HEK293 (cell line): Measurements from ENCODE around the gene MSANTD3.

Experiments used
- AEBP2 ChIP-seq: fragments of 450-650 bp; formaldehyde crosslinking; IDR thresholded peaks from 2 replicates; pipeline ENCODE4 v1.5.1; 2016; ENCODE audit warnings: missing biosample characterization, missing genetic modification characterization, borderline replicate concordance
- CTCF ChIP-seq: fragments of 450-650 bp; formaldehyde crosslinking; IDR thresholded peaks from 2 replicates; pipeline ENCODE4 v1.5.1; 2016; ENCODE audit warnings: missing biosample characterization, missing genetic modification characterization
- PRDM4 ChIP-seq: fragments of 450-650 bp; formaldehyde crosslinking; IDR thresholded peaks from 2 replicates; pipeline ENCODE4 v1.5.1; 2017; ENCODE audit warnings: missing biosample characterization, missing genetic modification characterization
- REPIN1 ChIP-seq: fragments of 450-650 bp; formaldehyde crosslinking; IDR thresholded peaks from 2 replicates; pipeline ENCODE4 v1.5.1; 2017; ENCODE audit warnings: missing biosample characterization, missing genetic modification characterization, low read depth
- YY1 ChIP-seq: fragments of 450-650 bp; formaldehyde crosslinking; IDR thresholded peaks from 2 replicates; pipeline ENCODE4 v1.5.1; 2018; ENCODE audit warnings: missing biosample characterization, missing genetic modification characterization
- ZFHX2 ChIP-seq: fragments of 450-650 bp; formaldehyde crosslinking; conservative IDR thresholded peaks from 2 replicates; pipeline ENCODE4 v1.5.1; 2016; ENCODE audit warnings: missing biosample characterization, missing genetic modification characterization
- ZNF24 ChIP-seq: fragments of 450-650 bp; formaldehyde crosslinking; IDR thresholded peaks from 2 replicates; pipeline ENCODE4 v1.5.1; 2016; ENCODE audit warnings: missing biosample characterization, missing genetic modification characterization
- ZNF274 ChIP-seq, 2 experiments: fragments of 200-500 bp in 1 of 2; fragments of 450-650 bp in 1 of 2; sonication (Bioruptor generic) in 1 of 2; formaldehyde crosslinking in 1 of 2; IDR thresholded peaks; 2 replicates each; pipeline versions ENCODE4 v1.5.1 to v1.6.1; 2014 to 2016; ENCODE audit warnings: borderline replicate concordance in 1 of 2, inconsistent platforms in 1 of 2, low read length in 1 of 2, missing biosample characterization in 1 of 2, missing genetic modification characterization in 1 of 2
- ZNF354C ChIP-seq: fragments of 450-650 bp; formaldehyde crosslinking; IDR thresholded peaks from 2 replicates; pipeline ENCODE4 v1.5.1; 2016; ENCODE audit warnings: missing biosample characterization, missing genetic modification characterization, low read depth, borderline replicate concordance
- ZNF37A ChIP-seq: fragments of 450-650 bp; IDR thresholded peaks from 2 replicates; pipeline ENCODE4 v1.5.1; 2018; ENCODE audit warnings: missing biosample characterization, missing genetic modification characterization
- ZNF423 ChIP-seq: fragments of 450-650 bp; formaldehyde crosslinking; IDR thresholded peaks from 2 replicates; pipeline ENCODE4 v1.5.1; 2016; ENCODE audit warnings: missing biosample characterization, missing genetic modification characterization
- ZNF510 ChIP-seq: fragments of 450-650 bp; formaldehyde crosslinking; IDR thresholded peaks from 2 replicates; pipeline ENCODE4 v1.5.1; 2018; ENCODE audit warnings: mild to moderate bottlenecking, missing genetic modification characterization, missing biosample characterization; ENCODE audit not compliant: insufficient replicate concordance
- ZNF596 ChIP-seq: fragments of 450-650 bp; IDR thresholded peaks from 2 replicates; pipeline ENCODE4 v1.5.0; 2018; ENCODE audit warnings: missing biosample characterization, mild to moderate bottlenecking, missing genetic modification characterization, moderate library complexity
- ZNF639 ChIP-seq: fragments of 450-650 bp; formaldehyde crosslinking; IDR thresholded peaks from 2 replicates; pipeline ENCODE4 v1.5.1; 2016; ENCODE audit warnings: missing biosample characterization, missing genetic modification characterization

- no peak for TF ChIP-seq ZNF510 (tag by site-specific recombination)
- no peak for TF ChIP-seq PRDM4
- no peak for TF ChIP-seq CTCF (tag by site-specific recombination)
- TF ChIP-seq ZNF596 (tag by site-specific recombination), result no peak
- TF ChIP-seq ZNF423 (tag by site-specific recombination), result no peak
- TF ChIP-seq REPIN1 (tag by site-specific recombination), result no peak
- TF ChIP-seq ZNF639, result no peak
- TF ChIP-seq YY1 (tag by site-specific recombination), result no peak
- TF ChIP-seq ZNF24, result no peak
- TF ChIP-seq ZFHX2, result no peak
- TF ChIP-seq ZNF37A (tag by site-specific recombination), result no peak
- no peak for TF ChIP-seq ZNF354C (tag by site-specific recombination)
- TF ChIP-seq AEBP2 (tag by site-specific recombination), result no peak
- no peak for TF ChIP-seq ZNF274 (IDR thresholded peaks at IDR 0.05; ENCODE audit: low read length)
- TF ChIP-seq ZNF274 (tag by site-specific recombination; IDR thresholded peaks at IDR 0.05; ENCODE audit: borderline replicate concordance), result no peak
Measured at GRCh38 chr9:100468041-100468440, 41.1 kb downstream of the MSANTD3 start.
